ENCODE results near the gene SOX6.

SOX6 gene

DNA sequence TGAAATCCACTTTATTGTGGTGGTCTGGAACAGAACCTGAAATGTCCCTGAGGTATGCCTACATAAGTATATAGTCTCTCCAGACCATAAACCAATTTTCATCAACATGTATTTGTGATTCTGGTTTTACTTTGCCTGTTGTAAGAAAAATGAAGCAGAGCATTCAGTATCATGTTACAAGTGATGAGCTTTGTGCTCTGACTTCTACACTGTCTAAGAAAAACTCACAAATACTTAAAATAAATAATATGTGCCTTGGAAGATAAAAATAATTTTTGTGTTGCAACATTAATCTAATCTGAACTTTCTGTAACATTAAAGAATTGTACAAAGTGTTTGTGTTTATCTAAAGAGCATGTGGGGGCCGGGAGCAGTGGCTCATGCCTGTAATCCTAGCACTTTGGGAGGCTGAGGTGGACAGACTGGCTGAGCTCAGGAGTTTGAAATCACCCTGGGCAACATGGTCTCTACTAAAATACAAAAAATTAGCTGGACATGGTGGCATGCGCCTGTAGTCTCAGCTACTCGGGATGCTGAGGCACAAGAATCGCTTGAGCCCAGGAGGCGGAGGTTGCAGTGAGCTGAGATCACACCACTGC lies 219.5 kb downstream of the SOX6 start:
- no peak for DNase-seq

GRCh38 chr11:16133867-16134266 lies 222.5 kb downstream of the SOX6 start:
- DNase-seq: no peak

DNA sequence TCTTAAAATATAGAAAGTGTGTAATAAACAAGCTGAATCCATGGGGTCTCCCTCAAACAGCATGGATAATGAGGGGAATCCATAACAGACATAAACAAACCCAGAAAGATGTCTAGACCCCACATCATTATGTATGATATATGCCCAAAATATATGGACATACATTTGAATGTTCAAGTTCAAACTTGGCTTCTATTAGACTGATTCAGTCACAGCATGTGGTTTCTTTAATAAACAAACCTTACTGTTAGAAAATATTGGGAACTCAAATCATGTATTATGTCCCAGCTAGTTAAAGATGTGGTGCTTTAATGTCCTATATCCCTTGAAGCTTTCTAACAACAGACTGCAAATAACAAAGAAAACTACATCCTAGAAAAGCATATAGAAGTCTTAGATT lies 228.6 kb downstream of the SOX6 start:
- no peak for DNase-seq

- DNase-seq: no peak
Observed at GRCh38 chr11:16126362-16126761, 230.0 kb downstream of the SOX6 start.

DNA sequence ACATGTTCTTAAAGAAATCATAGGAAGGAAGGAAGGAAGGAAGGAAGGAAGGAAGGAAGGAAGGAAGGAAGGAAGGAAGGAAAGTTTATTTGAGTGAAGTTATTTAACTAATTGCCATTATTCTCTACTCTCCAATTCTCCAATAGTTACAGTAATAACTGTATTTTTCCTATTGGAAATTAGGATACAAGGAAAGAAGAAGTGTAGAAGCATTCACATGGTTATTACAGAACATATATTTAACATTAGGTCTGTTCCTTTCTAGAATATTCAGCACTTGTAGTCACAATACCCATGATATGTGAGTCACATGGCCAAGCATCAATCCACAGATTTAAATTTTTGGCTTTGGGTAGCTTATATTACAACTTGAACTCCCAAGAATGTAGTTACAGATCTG lies 230.6 kb downstream of the SOX6 start:
- DNase-seq: no peak

DNA sequence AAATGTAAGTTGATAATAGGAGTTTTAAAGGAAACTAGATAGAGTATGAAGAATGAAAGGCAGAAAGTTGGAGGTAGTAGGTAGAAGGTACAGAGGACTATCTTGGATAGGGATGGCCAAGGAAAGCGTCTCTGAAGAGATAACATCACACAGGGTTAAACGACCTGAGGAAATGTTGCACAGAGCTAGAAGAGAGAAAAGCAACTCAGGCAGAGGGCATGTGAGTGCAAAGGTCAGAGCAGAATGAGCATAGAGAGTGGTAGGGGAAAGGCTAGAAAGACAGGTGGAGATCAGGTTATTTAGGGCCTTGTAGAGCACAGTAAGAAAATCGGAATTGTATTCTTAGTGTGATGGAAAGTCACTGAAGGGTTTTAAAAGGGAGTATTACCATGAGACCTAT lies 232.0 kb downstream of the SOX6 start:
- DNase-seq: no peak

DNA sequence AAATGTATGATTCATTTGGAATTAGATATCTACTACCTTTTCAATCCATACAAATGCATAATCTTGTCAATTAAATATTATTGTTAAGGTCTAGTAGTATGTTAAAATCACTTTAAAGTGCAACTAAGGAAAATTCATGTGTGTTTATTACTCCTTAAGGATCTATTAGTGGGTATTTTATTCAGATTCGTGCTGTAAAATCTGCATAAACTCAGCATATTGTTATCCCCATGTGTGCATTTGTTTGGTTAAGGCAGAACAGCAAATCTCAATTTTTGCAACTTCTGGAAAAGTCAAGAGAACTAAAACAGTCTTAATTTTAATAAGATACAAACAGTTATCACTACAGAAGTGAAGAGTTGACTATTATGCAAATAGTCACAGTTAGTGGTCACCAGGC lies 234.5 kb downstream of the SOX6 start:
- no peak for DNase-seq

- DNase-seq: no peak
Observed at GRCh38 chr11:16120008-16120407, 236.3 kb downstream of the SOX6 start.

GRCh38 chr11:16117989-16118756 lies 238.2 kb downstream of the SOX6 start:
- DNase-seq: no peak

DNA sequence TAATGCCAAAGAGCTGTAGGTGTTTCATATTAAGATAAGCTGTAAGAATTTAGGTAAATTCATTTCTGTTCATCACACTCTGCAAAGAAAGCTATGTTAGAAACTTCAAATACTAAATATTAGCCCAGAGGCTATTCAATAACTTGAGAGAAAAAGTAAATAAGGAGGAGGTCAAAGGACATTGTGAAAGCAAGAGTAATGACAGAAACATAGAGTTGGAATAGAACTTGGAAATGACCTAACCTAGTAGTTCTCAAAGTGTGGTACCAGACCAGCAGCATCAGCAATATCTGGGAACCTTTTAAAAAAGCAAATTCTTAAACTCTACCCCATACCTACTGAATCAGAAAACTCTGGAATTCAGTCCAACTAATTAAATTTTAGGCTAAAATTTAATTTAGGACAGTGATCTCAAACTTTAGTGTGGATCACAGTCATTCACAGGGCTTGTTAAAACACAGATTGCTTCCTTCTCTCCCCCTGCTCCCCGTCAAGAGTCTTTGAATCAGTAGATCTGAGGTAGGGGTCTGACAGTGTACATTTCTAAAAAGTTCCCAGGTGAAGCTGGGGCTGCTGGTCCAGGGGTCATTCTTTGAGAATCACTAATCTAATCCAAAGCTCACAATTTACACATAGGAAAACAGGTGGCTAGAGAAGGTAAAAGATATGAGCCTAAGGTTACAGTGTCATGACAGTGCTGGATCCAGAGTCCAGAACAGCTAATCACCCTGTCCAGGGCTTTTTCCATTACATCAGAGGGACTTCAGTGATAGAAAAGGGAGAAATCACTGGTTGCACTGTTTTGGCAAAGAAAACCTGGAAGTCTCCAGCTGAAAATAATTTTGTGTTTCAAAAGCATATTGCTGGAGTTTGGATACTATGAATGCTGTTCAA lies 241.1 kb downstream of the SOX6 start:
- DNase-seq: no peak

GRCh38 chr11:16114431-16114830 lies 241.9 kb downstream of the SOX6 start:
- no peak for DNase-seq

GRCh38 chr11:16111690-16112089 lies 244.7 kb downstream of the SOX6 start:
- no peak for DNase-seq

GRCh38 chr11:16110886-16111285 lies 245.5 kb downstream of the SOX6 start:
- DNase-seq: no peak

DNA sequence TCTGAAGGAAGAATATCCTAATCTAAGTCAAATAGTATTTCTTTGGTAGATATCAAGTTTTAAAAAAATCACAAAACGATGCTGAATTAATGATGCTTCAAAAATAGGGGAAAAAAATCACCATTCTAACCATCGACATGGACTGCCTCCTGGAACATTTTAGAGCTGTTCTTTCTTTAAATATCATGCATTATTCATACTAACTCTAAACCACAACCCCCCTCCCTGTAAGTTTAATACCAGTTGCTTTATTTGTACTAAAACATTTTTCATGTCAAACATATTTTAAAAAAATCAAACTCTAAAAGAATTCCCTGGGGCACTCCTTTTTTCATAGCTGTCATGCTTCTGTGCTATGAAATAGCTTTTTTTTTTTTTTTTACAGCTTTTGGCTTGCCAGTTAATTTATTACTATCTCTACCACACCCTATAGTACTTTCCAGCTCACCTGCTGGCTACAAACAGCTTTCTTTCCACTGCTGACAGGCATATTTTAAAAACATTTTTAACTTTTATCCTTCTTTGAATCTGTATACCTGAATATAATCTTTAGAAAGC lies 256.9 kb downstream of the SOX6 start:
- no peak for DNase-seq

- DNase-seq: no peak
Observed at GRCh38 chr11:16098526-16099205, 257.7 kb downstream of the SOX6 start.

DNA sequence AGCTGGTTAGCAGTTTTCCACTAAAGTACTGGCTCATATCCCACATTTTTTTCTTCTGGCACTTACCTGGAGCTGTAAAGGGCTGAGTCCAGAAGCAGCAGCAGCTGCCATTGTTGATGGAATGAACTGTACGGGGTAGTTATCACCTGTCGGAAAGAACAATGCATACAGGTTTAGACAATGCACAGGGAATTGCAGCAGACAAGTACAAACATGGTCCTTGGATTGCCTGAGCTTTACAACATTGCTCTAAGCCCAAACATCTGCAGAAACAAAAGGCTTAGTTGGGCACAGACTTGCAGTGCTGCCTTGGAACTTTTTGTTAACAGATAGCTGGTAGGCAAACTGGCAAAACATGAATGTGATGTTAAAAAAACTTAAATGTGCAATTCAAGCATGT lies 258.8 kb downstream of the SOX6 start:
- no peak for DNase-seq

GRCh38 chr11:16096336-16096735 lies 260.0 kb downstream of the SOX6 start:
- no peak for DNase-seq

DNA sequence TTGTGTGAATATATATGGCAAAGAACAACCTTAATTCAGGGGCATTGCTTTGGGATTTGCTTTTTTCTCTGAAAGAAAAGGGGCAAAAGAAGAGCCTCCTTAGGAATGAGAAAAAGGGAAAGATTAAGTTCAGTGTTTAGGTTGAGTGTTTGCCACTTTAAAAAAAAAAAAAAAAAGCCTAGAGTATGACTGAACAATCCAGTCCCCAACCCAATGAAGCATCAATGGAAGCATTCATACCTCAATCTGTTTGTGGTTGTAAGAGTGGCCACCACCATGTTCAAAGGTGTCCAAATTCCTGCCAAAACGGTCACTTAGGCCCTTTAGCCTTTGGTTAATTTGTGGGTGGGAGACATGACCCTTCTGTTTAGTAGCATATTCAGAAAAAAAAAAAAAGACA lies 260.6 kb downstream of the SOX6 start:
- no peak for DNase-seq

DNA sequence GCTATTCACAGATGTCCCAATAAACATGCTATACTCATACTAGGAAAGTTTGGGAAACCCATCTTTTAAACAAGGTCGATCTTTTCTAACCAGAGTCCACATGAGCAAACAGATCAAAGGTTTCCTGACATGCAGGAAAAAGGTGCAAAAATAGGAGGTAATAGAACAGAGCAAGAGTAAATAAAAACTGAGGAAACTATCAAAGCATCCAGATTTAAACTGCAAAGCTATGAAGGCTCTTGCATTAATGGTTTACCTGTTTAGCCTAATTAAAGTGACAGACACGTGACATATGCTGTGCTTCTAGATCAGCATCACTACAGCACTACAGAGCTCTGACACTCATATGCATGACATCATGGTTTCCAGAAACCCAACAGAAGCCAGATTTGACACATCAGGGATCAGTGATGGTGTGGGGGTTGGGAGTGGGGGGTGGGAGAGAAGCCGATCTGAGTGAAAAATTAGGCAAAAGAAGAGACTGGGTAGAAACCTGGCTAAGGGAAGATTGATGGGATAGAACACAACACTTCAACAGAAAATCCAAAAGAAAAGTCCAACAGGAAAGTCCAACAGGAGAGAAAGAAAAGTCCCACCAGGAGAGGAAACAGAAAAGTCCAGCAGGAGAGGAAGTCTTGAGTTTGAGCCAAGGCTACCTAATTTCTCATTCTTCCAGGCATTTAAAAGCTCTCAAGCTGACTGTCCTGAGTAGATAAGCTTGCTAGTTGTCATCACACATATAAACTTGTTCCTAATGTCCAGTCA lies 262.3 kb downstream of the SOX6 start:
- no peak for DNase-seq

- no peak for DNase-seq
Observed at GRCh38 chr11:16091862-16092261, 264.5 kb downstream of the SOX6 start.

GRCh38 chr11:16089481-16089880 lies 266.9 kb downstream of the SOX6 start:
- no peak for DNase-seq

- DNase-seq: no peak
Observed at GRCh38 chr11:16088774-16089173, 267.6 kb downstream of the SOX6 start.

Data from NCI-H1694 treated with DMSO at 0.1 percent for 48 hours (cell line).